Trophoblast cell (in vitro differentiated cells and primary cell): ENCODE data around the gene OR2T27.
"Not testable (repeated sequence)": the region's sequence is repeated elsewhere in the genome, so short reads cannot be mapped to it uniquely, and the experiment has no call there.

Experiments
- DNase-seq, 2 donors: peaks; one replicate each; pipeline ENCODE4 v3.0.0-alpha.2; 2016
- H2AFZ ChIP-seq: 2 replicates; pipeline ENCODE4 v1.6.1; 2013; ENCODE audit warnings: low read length, moderate library complexity, mild to moderate bottlenecking; ENCODE audit not compliant: insufficient read depth, poor library complexity
- H2AK5ac ChIP-seq: 2 replicates; pipeline ENCODE4 v1.6.1; 2013; ENCODE audit warnings: mild to moderate bottlenecking, low read length
- H2BK120ac ChIP-seq: 2 replicates; pipeline ENCODE4 v1.6.1; 2013; ENCODE audit warnings: low read length, mild to moderate bottlenecking, moderate library complexity; ENCODE audit not compliant: insufficient read depth, poor library complexity
- H2BK12ac ChIP-seq: 2 replicates; pipeline ENCODE4 v1.6.1; 2013; ENCODE audit warnings: mild to moderate bottlenecking, low read length, moderate library complexity
- H2BK5ac ChIP-seq: 2 replicates; pipeline ENCODE4 v1.6.1; 2013; ENCODE audit warnings: low read length, low read depth, moderate library complexity, mild to moderate bottlenecking; ENCODE audit not compliant: poor library complexity
- H3K14ac ChIP-seq: 2 replicates; pipeline ENCODE4 v1.6.1; 2013; ENCODE audit warnings: mild to moderate bottlenecking, low read length
- H3K18ac ChIP-seq: 2 replicates; pipeline ENCODE4 v1.6.1; 2013; ENCODE audit warnings: mild to moderate bottlenecking, low read length
- H3K23ac ChIP-seq: 2 replicates; pipeline ENCODE4 v1.6.1; 2013; ENCODE audit warnings: low read length
- H3K27ac ChIP-seq: 2 replicates; pipeline ENCODE4 v1.5.1; 2013; ENCODE audit warnings: low read depth, mild to moderate bottlenecking, inconsistent platforms, low read length, moderate library complexity
- H3K27me3 ChIP-seq: 2 replicates; pipeline ENCODE4 v1.6.1; 2013; ENCODE audit warnings: inconsistent platforms, mild to moderate bottlenecking, low read length, moderate library complexity; ENCODE audit not compliant: insufficient read depth
- H3K36me3 ChIP-seq, 2 experiments: 1 replicate in 1 of 2; 2 replicates in 1 of 2; pipeline ENCODE4 v1.6.1; 2013; ENCODE audit warnings: low read length in 2 of 2, mild to moderate bottlenecking in 2 of 2, moderate library complexity in 1 of 2; ENCODE audit not compliant: insufficient read depth in 2 of 2, control insufficient read depth in 1 of 2
- H3K4ac ChIP-seq: 2 replicates; pipeline ENCODE4 v1.6.1; 2013; ENCODE audit warnings: low read depth, mild to moderate bottlenecking, low read length, moderate library complexity
- H3K4me1 ChIP-seq, 2 experiments: 1 replicate in 1 of 2; 2 replicates in 1 of 2; pipeline ENCODE4 v1.6.1; 2013; ENCODE audit warnings: low read length in 2 of 2, mild to moderate bottlenecking in 2 of 2, moderate library complexity in 1 of 2; ENCODE audit not compliant: insufficient read depth in 2 of 2, control insufficient read depth in 1 of 2
- H3K4me2 ChIP-seq: 2 replicates; pipeline ENCODE4 v1.6.1; 2013; ENCODE audit warnings: inconsistent platforms, mild to moderate bottlenecking, low read length, moderate library complexity
- H3K4me3 ChIP-seq: 2 replicates; pipeline ENCODE4 v1.5.1; 2013; ENCODE audit warnings: mild to moderate bottlenecking, low read depth, low read length, inconsistent platforms
- H3K79me1 ChIP-seq: one replicate; pipeline ENCODE4 v1.6.1; 2013; ENCODE audit warnings: low read length
- H3K79me2 ChIP-seq: 2 replicates; pipeline ENCODE4 v1.6.1; 2013; ENCODE audit warnings: low read length, mild to moderate bottlenecking; ENCODE audit not compliant: control insufficient read depth, insufficient read depth, poor library complexity
- H3K9ac ChIP-seq: 2 replicates; pipeline ENCODE4 v1.6.1; 2013; ENCODE audit warnings: mild to moderate bottlenecking, low read length
- H3K9me3 ChIP-seq: 2 replicates; pipeline ENCODE4 v1.6.1; 2013; ENCODE audit warnings: low read depth, mild to moderate bottlenecking, control low read depth, inconsistent platforms, low read length; ENCODE audit not compliant: insufficient read depth
- H4K12ac ChIP-seq: 2 replicates; pipeline ENCODE4 v1.6.1; 2013; ENCODE audit warnings: low read depth, mild to moderate bottlenecking, low read length, moderate library complexity
- H4K8ac ChIP-seq: 2 replicates; pipeline ENCODE4 v1.6.1; 2013; ENCODE audit warnings: low read depth, mild to moderate bottlenecking, low read length, moderate library complexity
- H4K91ac ChIP-seq: one replicate; pipeline ENCODE4 v1.6.1; 2013; ENCODE audit warnings: low read depth, mild to moderate bottlenecking, low read length, moderate library complexity
- WGBS: extraction: QIAGEN DNeasy Blood & Tissue Kit; methylation state at CpG from one replicate; pipeline ENCODE4 v1.1.7; 2013; ENCODE audit warnings: missing lambda C conversion rate; ENCODE audit not compliant: insufficient read length, insufficient coverage; ENCODE audit errors: extremely low coverage; 5-methylcytosine and 5-hydroxymethylcytosine counted together

Gene OR2T27

DNA sequence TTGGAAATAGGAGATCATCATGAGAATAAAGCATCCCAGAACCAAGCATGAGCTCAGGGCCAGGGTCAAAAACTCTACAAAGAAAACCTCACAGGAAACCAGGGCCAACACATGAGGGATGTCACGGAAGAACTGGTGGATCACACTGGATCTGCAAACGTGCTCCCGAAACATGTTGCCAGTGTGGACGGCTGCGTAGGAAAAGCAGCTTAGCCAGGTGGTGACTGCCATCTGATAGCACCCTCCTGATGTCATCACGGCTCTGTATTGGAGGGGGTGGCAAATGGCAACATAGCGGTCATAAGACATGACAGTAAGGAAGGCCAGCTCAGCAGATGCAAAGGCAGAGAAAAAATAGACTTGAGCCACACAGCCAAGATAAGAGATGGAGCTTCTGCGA is 26.3 kb upstream of the OR2T27 start:
- Histone ChIP-seq H3K36me3 (no peaks in the 10 kb centered on the region), H3K14ac (no peak overlapping the region), H3K4ac (no peak overlapping the region)

GRCh38 chr1:248670003-248670402 is 14.7 kb upstream of the OR2T27 start:
- no CpG with 5 or more reads among the region's 1 CpG for WGBS
- no peak overlapping the region for H3K4me2 ChIP-seq
- no peak overlapping the region for H4K12ac ChIP-seq
- H3K79me1 ChIP-seq: no peaks in the 10 kb centered on the region
- no peak overlapping the region for H4K91ac ChIP-seq
- no peak overlapping the region for H2AFZ ChIP-seq
- H2BK120ac ChIP-seq: no peak overlapping the region
- no peak overlapping the region for H3K4ac ChIP-seq
- H3K18ac ChIP-seq: no peak overlapping the region
- peaks cover 9% of the 10 kb centered on the region for H3K9me3 ChIP-seq
- H3K4me1 ChIP-seq: no peaks in the 10 kb centered on the region
- no peak overlapping the region for H2BK5ac ChIP-seq
- H2BK12ac ChIP-seq: no peak overlapping the region
- H3K79me2 ChIP-seq: no peaks in the 10 kb centered on the region
- H3K23ac ChIP-seq: no peak overlapping the region
- no peak for DNase-seq
- no peak overlapping the region for H4K8ac ChIP-seq
- no peak overlapping the region for H3K9ac ChIP-seq
- H3K27ac ChIP-seq: no peak overlapping the region
- no peak overlapping the region for H3K14ac ChIP-seq
- no peaks in the 10 kb centered on the region for H3K27me3 ChIP-seq
- no peak overlapping the region for H2AK5ac ChIP-seq
- no peak overlapping the region for H3K4me3 ChIP-seq
- no peaks in the 10 kb centered on the region for H3K36me3 ChIP-seq

More for the DNA sequence above, 26.3 kb upstream of the OR2T27 start:
- DNase-seq: no peak
- H3K9me3 ChIP-seq: peaks cover 13% of the 10 kb centered on the region
- no CpG with 5 or more reads among the region's 8 CpGs for WGBS
- H2BK5ac ChIP-seq: no peak overlapping the region
- no peak overlapping the region for H2BK120ac ChIP-seq
- no peak overlapping the region for H4K91ac ChIP-seq
- H3K79me1 ChIP-seq: no peaks in the 10 kb centered on the region
- H3K4me1 ChIP-seq: no peaks in the 10 kb centered on the region
- no peak overlapping the region for H3K9ac ChIP-seq
- H4K12ac ChIP-seq: no peak overlapping the region
- H2AFZ ChIP-seq: no peak overlapping the region
- no peaks in the 10 kb centered on the region for H3K27me3 ChIP-seq
- H3K18ac ChIP-seq: no peak overlapping the region
- no peak overlapping the region for H2AK5ac ChIP-seq
- no peak overlapping the region for H3K27ac ChIP-seq
- no peak overlapping the region for H3K4me2 ChIP-seq
- H3K79me2 ChIP-seq: no peaks in the 10 kb centered on the region
- no peak overlapping the region for H4K8ac ChIP-seq
- no peak overlapping the region for H3K23ac ChIP-seq
- H2BK12ac ChIP-seq: no peak overlapping the region
- no peak overlapping the region for H3K4me3 ChIP-seq

GRCh38 chr1:248663453-248664328 is 8.4 kb upstream of the OR2T27 start:
- not testable (repeated sequence) for H3K4me2 ChIP-seq, H3K79me1 ChIP-seq, DNase-seq, H2AFZ ChIP-seq, H3K27me3 ChIP-seq, H3K9me3 ChIP-seq, H3K36me3 ChIP-seq, H3K4ac ChIP-seq, H3K14ac ChIP-seq, H2BK5ac ChIP-seq, H4K8ac ChIP-seq, H3K79me2 ChIP-seq, H2BK120ac ChIP-seq, H3K4me3 ChIP-seq, H4K91ac ChIP-seq, H3K23ac ChIP-seq, H3K4me1 ChIP-seq, H3K27ac ChIP-seq, H4K12ac ChIP-seq, H3K9ac ChIP-seq, H3K18ac ChIP-seq, H2AK5ac ChIP-seq, H2BK12ac ChIP-seq
- WGBS: no CpG with 5 or more reads among the region's 5 CpGs

DNA sequence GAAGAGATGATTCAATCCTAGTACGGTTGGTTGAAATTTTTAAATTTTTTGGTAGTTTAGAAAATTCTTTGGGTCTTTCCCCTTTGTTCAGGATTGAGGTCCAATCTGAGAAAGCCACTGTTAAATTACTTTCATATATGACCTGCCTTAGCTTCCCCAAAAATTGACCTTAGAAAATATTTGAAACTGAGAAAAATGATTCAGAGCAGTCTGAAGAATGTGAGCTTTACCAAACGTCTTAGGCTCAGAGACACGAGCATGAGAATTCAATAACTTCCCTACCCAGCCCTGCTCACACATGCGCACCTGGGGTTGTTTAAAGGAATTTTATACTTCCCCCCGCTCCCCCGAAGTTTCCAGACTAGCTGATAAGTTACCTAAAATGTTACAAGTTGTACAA is 1.5 kb upstream of the OR2T27 start:
- not testable (repeated sequence) for H3K23ac ChIP-seq, H2AFZ ChIP-seq, H4K12ac ChIP-seq, H3K4me2 ChIP-seq, H3K79me2 ChIP-seq, H3K18ac ChIP-seq, H3K27me3 ChIP-seq, H4K91ac ChIP-seq, H2BK5ac ChIP-seq, DNase-seq, H2BK12ac ChIP-seq, H3K79me1 ChIP-seq, H3K36me3 ChIP-seq, H3K14ac ChIP-seq, H3K4me1 ChIP-seq, H4K8ac ChIP-seq, H3K9ac ChIP-seq, H3K27ac ChIP-seq, H3K9me3 ChIP-seq, H2AK5ac ChIP-seq, H3K4me3 ChIP-seq, H3K4ac ChIP-seq, H2BK120ac ChIP-seq
- no CpG with 5 or more reads among the region's 6 CpGs for WGBS
